SK-N-SH (cell line): Measurements from ENCODE around the gene CREB5.

ENCODE experiments used
- EP300 ChIP-seq, 2 experiments: IDR thresholded peaks; 2 replicates each; pipeline versions ENCODE4 v1.4.0 to v1.6.1; 2012; ENCODE audit warnings: borderline replicate concordance in 1 of 2, low read depth in 1 of 2, low read length in 1 of 2
- GABPA ChIP-seq: IDR thresholded peaks from 2 replicates; pipeline ENCODE4 v1.4.0; 2012; ENCODE audit warnings: low read depth, mild to moderate bottlenecking
- GATA2 ChIP-seq: sonication (generic); formaldehyde crosslinking; IDR thresholded peaks from 2 replicates; pipeline ENCODE4 v1.5.0; 2020; ENCODE audit warnings: mild to moderate bottlenecking, missing genetic modification reagents
- JUND ChIP-seq: IDR thresholded peaks from 2 replicates; pipeline ENCODE4 v1.4.0; 2012
- NFIC ChIP-seq: IDR thresholded peaks from 2 replicates; pipeline ENCODE4 v1.4.0; 2012; ENCODE audit warnings: borderline replicate concordance
- NRF1 ChIP-seq: IDR thresholded peaks from 2 replicates; pipeline ENCODE4 v1.6.1; 2012; ENCODE audit warnings: low read depth, mild to moderate bottlenecking, low read length
- PBX3 ChIP-seq: IDR thresholded peaks from 2 replicates; pipeline ENCODE4; 2012
- RCOR1 ChIP-seq: fragments of 150-350 bp; IDR thresholded peaks from 2 replicates; pipeline ENCODE4 v1.6.1; 2017; ENCODE audit warnings: antibody characterized with exemption, low read length
- REST ChIP-seq: IDR thresholded peaks from 2 replicates; pipeline ENCODE4 v1.6.1; 2012; ENCODE audit warnings: mild to moderate bottlenecking, low read depth, low read length, moderate library complexity
- SIN3A ChIP-seq: IDR thresholded peaks from 2 replicates; pipeline ENCODE4 v1.6.1; 2012; ENCODE audit warnings: low read depth, mild to moderate bottlenecking, low read length, moderate library complexity, borderline replicate concordance
- ZBTB33 ChIP-seq: IDR thresholded peaks from 2 replicates; pipeline ENCODE4 v1.4.0; 2012; ENCODE audit warnings: low read depth, borderline replicate concordance
- TF ChIP-seq, protein P1 (sequence below): IDR thresholded peaks from 2 replicates; pipeline ENCODE4 v1.4.0; 2012; ENCODE audit warnings: low read depth
- TF ChIP-seq, protein P2 (sequence below): fragments of 200-600 bp; sonication (generic); IDR thresholded peaks from 2 replicates; pipeline ENCODE4 v1.6.1; 2017; ENCODE audit warnings: antibody characterized with exemption, mild to moderate bottlenecking, moderate library complexity
- TF ChIP-seq, protein P3 (sequence below): fragments of 150-350 bp; IDR thresholded peaks from 2 replicates; pipeline ENCODE4 v1.6.1; 2016; ENCODE audit warnings: mild to moderate bottlenecking, low read depth, low read length

DNA sequence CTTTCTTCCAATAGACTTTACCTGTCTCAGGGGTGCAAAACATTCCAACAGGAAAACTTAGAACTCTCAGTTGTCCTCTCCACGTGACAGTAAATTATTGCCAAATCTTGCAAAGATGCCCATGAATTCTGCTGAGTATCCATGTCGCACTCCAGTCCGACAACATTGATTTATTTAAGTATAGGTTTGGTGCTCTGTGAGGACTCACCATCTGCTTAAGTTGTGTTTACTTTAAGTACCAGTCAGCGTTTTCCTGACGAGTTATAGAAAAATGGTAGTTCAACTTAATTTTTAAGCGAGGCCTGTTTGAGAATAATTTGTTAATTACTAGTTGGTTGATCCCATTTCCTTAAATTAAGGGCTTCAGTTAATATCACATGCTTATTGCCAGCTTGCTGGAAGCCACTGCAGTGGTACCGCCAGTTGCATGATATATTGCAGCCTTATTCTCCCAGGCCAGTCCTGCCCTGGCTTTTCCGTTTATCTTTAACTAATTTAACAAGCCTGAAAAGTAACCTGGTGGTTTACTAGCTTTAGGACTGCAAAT is 27.8 kb downstream of the CREB5 start:
- TF ChIP-seq NFIC, result no peak
- TF ChIP-seq, protein P1, sequence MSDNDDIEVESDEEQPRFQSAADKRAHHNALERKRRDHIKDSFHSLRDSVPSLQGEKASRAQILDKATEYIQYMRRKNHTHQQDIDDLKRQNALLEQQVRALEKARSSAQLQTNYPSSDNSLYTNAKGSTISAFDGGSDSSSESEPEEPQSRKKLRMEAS, result no peak
- TF ChIP-seq GABPA, result no peak
- no peak for TF ChIP-seq REST
- TF ChIP-seq, protein P2, sequence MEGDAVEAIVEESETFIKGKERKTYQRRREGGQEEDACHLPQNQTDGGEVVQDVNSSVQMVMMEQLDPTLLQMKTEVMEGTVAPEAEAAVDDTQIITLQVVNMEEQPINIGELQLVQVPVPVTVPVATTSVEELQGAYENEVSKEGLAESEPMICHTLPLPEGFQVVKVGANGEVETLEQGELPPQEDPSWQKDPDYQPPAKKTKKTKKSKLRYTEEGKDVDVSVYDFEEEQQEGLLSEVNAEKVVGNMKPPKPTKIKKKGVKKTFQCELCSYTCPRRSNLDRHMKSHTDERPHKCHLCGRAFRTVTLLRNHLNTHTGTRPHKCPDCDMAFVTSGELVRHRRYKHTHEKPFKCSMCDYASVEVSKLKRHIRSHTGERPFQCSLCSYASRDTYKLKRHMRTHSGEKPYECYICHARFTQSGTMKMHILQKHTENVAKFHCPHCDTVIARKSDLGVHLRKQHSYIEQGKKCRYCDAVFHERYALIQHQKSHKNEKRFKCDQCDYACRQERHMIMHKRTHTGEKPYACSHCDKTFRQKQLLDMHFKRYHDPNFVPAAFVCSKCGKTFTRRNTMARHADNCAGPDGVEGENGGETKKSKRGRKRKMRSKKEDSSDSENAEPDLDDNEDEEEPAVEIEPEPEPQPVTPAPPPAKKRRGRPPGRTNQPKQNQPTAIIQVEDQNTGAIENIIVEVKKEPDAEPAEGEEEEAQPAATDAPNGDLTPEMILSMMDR, result no peak
- no peak for TF ChIP-seq JUND
- no peak for TF ChIP-seq RCOR1
- TF ChIP-seq, protein P3, sequence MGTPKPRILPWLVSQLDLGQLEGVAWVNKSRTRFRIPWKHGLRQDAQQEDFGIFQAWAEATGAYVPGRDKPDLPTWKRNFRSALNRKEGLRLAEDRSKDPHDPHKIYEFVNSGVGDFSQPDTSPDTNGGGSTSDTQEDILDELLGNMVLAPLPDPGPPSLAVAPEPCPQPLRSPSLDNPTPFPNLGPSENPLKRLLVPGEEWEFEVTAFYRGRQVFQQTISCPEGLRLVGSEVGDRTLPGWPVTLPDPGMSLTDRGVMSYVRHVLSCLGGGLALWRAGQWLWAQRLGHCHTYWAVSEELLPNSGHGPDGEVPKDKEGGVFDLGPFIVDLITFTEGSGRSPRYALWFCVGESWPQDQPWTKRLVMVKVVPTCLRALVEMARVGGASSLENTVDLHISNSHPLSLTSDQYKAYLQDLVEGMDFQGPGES, result no peak
- no peak for TF ChIP-seq PBX3
- TF ChIP-seq EP300 (IDR thresholded peaks at IDR 0.05; ENCODE audit: borderline replicate concordance in 1 of 2, low read depth in 1 of 2, low read length in 1 of 2), result no peak
- TF ChIP-seq NRF1, result no peak
- no peak for TF ChIP-seq SIN3A
- no peak for TF ChIP-seq ZBTB33
- TF ChIP-seq GATA2, result no peak
